ENCODE data around the gene ATN1.

The ATN1 gene

DNA sequence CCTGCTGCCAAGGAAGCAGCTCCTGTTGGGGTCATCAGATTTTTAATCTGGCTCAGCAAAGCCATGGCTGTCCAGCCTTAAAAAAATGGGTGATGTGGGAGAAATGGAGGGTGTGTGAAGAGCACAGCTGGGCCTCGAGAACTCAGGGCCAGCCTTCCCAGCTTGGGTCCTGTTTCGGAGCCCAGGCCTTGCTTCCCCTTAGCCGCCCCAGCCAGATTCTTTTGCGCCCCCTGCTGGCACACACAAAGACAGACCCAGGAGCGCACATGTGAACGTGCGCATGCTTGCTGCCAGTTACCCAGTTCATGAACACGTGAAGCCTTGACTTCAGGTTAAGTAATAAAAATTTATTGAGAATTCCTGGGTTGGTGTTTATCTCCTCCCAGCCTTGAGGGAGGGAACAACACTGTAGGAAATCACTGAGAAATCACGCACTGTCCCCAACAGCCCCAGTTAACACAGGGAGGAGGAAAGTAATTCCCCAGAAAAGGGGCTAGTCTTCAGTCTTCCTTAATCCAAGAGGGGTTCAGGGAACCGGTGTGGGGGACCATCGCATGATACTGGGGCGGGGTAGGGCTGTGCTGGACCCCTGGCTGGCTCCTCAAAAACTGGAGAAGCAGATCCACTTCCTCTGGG lies 37.4 kb downstream of the ATN1 start (continued):
- TF ChIP-seq, protein P1, sequence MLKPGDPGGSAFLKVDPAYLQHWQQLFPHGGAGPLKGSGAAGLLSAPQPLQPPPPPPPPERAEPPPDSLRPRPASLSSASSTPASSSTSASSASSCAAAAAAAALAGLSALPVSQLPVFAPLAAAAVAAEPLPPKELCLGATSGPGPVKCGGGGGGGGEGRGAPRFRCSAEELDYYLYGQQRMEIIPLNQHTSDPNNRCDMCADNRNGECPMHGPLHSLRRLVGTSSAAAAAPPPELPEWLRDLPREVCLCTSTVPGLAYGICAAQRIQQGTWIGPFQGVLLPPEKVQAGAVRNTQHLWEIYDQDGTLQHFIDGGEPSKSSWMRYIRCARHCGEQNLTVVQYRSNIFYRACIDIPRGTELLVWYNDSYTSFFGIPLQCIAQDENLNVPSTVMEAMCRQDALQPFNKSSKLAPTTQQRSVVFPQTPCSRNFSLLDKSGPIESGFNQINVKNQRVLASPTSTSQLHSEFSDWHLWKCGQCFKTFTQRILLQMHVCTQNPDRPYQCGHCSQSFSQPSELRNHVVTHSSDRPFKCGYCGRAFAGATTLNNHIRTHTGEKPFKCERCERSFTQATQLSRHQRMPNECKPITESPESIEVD (tag by site-specific recombination; IDR thresholded peaks at IDR 0.05), result peak; percentile 79
- TF ChIP-seq, protein P2, sequence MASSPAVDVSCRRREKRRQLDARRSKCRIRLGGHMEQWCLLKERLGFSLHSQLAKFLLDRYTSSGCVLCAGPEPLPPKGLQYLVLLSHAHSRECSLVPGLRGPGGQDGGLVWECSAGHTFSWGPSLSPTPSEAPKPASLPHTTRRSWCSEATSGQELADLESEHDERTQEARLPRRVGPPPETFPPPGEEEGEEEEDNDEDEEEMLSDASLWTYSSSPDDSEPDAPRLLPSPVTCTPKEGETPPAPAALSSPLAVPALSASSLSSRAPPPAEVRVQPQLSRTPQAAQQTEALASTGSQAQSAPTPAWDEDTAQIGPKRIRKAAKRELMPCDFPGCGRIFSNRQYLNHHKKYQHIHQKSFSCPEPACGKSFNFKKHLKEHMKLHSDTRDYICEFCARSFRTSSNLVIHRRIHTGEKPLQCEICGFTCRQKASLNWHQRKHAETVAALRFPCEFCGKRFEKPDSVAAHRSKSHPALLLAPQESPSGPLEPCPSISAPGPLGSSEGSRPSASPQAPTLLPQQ (tag by site-specific recombination; IDR thresholded peaks at IDR 0.05), result peak; percentile 60; the same call in 1 of the 2 replicates
- no peak for TF ChIP-seq ZNF133 (tag by site-specific recombination; IDR thresholded peaks at IDR 0.05)
- TF ChIP-seq ZNF416 (tag by site-specific recombination; IDR thresholded peaks at IDR 0.05), result no peak
- no peak for TF ChIP-seq ZNF19 (tag by site-specific recombination; IDR thresholded peaks at IDR 0.05; ENCODE audit: low read depth)
- TF ChIP-seq ZNF776 (tag by site-specific recombination; IDR thresholded peaks at IDR 0.05; ENCODE audit: borderline replicate concordance), result no peak
- TF ChIP-seq ZNF391 (tag by site-specific recombination; IDR thresholded peaks at IDR 0.05; ENCODE audit: borderline replicate concordance, low read depth), result 0 out of 2 replicates have a peak, but pooled peaks have one; percentile 35
- TF ChIP-seq ZNF792 (tag by site-specific recombination; IDR thresholded peaks at IDR 0.05), result no peak
- TF ChIP-seq ZNF175 (tag by site-specific recombination; IDR thresholded peaks at IDR 0.05), result no peak
- 0 out of 2 replicates have a peak, but pooled peaks have one; percentile 30 for TF ChIP-seq KLF16 (tag by site-specific recombination; IDR thresholded peaks at IDR 0.05)
- no peak for TF ChIP-seq ZNF707 (tag by site-specific recombination; IDR thresholded peaks at IDR 0.05)
- TF ChIP-seq MYNN (tag by site-specific recombination; IDR thresholded peaks at IDR 0.05; ENCODE audit: borderline replicate concordance), result no peak
- peak; percentile 70 for TF ChIP-seq ZBTB8A (tag by site-specific recombination; IDR thresholded peaks at IDR 0.05)
- no peak for TF ChIP-seq ZNF292 (tag by site-specific recombination; IDR thresholded peaks at IDR 0.05; ENCODE audit: borderline replicate concordance, low read depth)
- peak; percentile 22 for TF ChIP-seq SP7 (tag by site-specific recombination; IDR thresholded peaks at IDR 0.05)
- no peak for TF ChIP-seq ZNF785 (tag by site-specific recombination; IDR thresholded peaks at IDR 0.05)
- TF ChIP-seq, protein P3, sequence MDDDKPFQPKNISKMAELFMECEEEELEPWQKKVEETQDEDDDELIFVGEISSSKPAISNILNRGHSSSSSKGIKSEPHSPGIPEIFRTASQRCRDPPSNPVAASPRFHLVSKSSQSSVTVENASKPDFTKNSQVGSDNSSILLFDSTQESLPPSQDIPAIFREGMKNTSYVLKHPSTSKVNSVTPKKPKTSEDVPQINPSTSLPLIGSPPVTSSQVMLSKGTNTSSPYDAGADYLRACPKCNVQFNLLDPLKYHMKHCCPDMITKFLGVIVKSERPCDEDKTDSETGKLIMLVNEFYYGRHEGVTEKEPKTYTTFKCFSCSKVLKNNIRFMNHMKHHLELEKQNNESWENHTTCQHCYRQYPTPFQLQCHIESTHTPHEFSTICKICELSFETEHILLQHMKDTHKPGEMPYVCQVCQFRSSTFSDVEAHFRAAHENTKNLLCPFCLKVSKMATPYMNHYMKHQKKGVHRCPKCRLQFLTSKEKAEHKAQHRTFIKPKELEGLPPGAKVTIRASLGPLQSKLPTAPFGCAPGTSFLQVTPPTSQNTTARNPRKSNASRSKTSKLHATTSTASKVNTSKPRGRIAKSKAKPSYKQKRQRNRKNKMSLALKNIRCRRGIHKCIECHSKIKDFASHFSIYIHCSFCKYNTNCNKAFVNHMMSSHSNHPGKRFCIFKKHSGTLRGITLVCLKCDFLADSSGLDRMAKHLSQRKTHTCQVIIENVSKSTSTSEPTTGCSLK (tag by site-specific recombination; IDR thresholded peaks at IDR 0.05), result no peak
- 0 out of 2 replicates have a peak, but pooled peaks have one; percentile 72 for TF ChIP-seq ZNF501 (tag by site-specific recombination; IDR thresholded peaks at IDR 0.05)
- no peak for TF ChIP-seq ZNF777 (tag by site-specific recombination; IDR thresholded peaks at IDR 0.05; ENCODE audit: borderline replicate concordance)
- TF ChIP-seq, protein P4, sequence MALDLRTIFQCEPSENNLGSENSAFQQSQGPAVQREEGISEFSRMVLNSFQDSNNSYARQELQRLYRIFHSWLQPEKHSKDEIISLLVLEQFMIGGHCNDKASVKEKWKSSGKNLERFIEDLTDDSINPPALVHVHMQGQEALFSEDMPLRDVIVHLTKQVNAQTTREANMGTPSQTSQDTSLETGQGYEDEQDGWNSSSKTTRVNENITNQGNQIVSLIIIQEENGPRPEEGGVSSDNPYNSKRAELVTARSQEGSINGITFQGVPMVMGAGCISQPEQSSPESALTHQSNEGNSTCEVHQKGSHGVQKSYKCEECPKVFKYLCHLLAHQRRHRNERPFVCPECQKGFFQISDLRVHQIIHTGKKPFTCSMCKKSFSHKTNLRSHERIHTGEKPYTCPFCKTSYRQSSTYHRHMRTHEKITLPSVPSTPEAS (tag by site-specific recombination; IDR thresholded peaks at IDR 0.05), result no peak
- TF ChIP-seq ZNF658 (tag by site-specific recombination; IDR thresholded peaks at IDR 0.05), result no peak
- TF ChIP-seq ZNF324 (tag by site-specific recombination; IDR thresholded peaks at IDR 0.05), result no peak
- no peak for TF ChIP-seq ZNF223 (tag by site-specific recombination; IDR thresholded peaks at IDR 0.05)
- TF ChIP-seq GFI1B (tag by site-specific recombination; IDR thresholded peaks at IDR 0.05), result peak; percentile 50; the same call in 1 of the 2 replicates
- no peak for TF ChIP-seq ZNF214 (tag by site-specific recombination; IDR thresholded peaks at IDR 0.05; ENCODE audit: borderline replicate concordance)
- TF ChIP-seq ZNF561 (tag by site-specific recombination; IDR thresholded peaks at IDR 0.05; ENCODE audit: borderline replicate concordance), result peak; percentile 89
- no peak; the same call in 1 of the 2 replicates for TF ChIP-seq ZNF366 (tag by site-specific recombination; conservative IDR thresholded peaks at IDR 0.05)
- peak; percentile 70 for TF ChIP-seq IKZF3 (tag by site-specific recombination; IDR thresholded peaks at IDR 0.05)
- TF ChIP-seq ZNF37A (tag by site-specific recombination; IDR thresholded peaks at IDR 0.05), result no peak
- peak; percentile 81 for TF ChIP-seq WT1 (tag by site-specific recombination; IDR thresholded peaks at IDR 0.05)
- 0 out of 2 replicates have a peak, but pooled peaks have one; percentile 18 for TF ChIP-seq ZNF394 (tag by site-specific recombination; IDR thresholded peaks at IDR 0.05; ENCODE audit: borderline replicate concordance)
- peak; percentile 56; the same call in 1 of the 2 replicates for TF ChIP-seq ZNF629 (tag by site-specific recombination; IDR thresholded peaks at IDR 0.05)
- TF ChIP-seq ZNF521 (tag by site-specific recombination; IDR thresholded peaks at IDR 0.05), result no peak
